Activated T-cell treated with anti-CD3 and anti-CD28 coated beads for 24 hours (primary cell): ENCODE measurements around the gene SEC11A.
A peak's percentile ranks its signal among the peaks of the same experiment; 100 is the strongest.
"Not testable (repeated sequence)": the region's sequence is repeated elsewhere in the genome, so short reads cannot be mapped to it uniquely, and the experiment has no call there.

Experiments used
- DNase-seq: peaks from one replicate; pipeline ENCODE4 v3.0.0-alpha.2; 2020; ENCODE audit warnings: low read depth

SEC11A gene

GRCh38 chr15:84737005-84737404 lies 21.1 kb upstream of the SEC11A start:
- no peak for DNase-seq

- DNase-seq = peak; percentile 64
Measured at GRCh38 chr15:84736375-84736774, 20.4 kb upstream of the SEC11A start.

- DNase-seq = not testable (repeated sequence)
Measured at GRCh38 chr15:84735480-84736061, 19.6 kb upstream of the SEC11A start.

- peak; percentile 66 for DNase-seq
Measured at GRCh38 chr15:84734794-84735479, 19.0 kb upstream of the SEC11A start.

GRCh38 chr15:84731774-84732173 lies 15.8 kb upstream of the SEC11A start:
- DNase-seq = no peak

- DNase-seq = no peak
Measured at GRCh38 chr15:84727429-84727828, 11.5 kb upstream of the SEC11A start.

GRCh38 chr15:84725001-84725491 lies 9.1 kb upstream of the SEC11A start:
- DNase-seq = no peak

GRCh38 chr15:84722628-84723027 lies 6.7 kb upstream of the SEC11A start:
- no peak for DNase-seq

- no peak for DNase-seq
Measured at GRCh38 chr15:84721371-84721770, 5.4 kb upstream of the SEC11A start.

GRCh38 chr15:84715441-84716035 lies 401 bp downstream of the SEC11A start:
- DNase-seq = peak; percentile 48

- DNase-seq = no peak
Measured at GRCh38 chr15:84714821-84715220, 1.1 kb downstream of the SEC11A start.

- no peak for DNase-seq
Measured at GRCh38 chr15:84714372-84714771, 1.6 kb downstream of the SEC11A start.

GRCh38 chr15:84703808-84704207 lies 12.1 kb downstream of the SEC11A start:
- DNase-seq = no peak

GRCh38 chr15:84702961-84703482 lies 12.9 kb downstream of the SEC11A start:
- DNase-seq = no peak

GRCh38 chr15:84699538-84700191 lies 16.3 kb downstream of the SEC11A start:
- no peak for DNase-seq

- DNase-seq = no peak
Measured at GRCh38 chr15:84697236-84697990, 18.5 kb downstream of the SEC11A start.

- DNase-seq = no peak
Measured at GRCh38 chr15:84696757-84697156, 19.2 kb downstream of the SEC11A start.

GRCh38 chr15:84690342-84690741 lies 25.6 kb downstream of the SEC11A start:
- DNase-seq = no peak

GRCh38 chr15:84689858-84690257 lies 26.1 kb downstream of the SEC11A start:
- DNase-seq = no peak

- not testable (repeated sequence) for DNase-seq
Measured at GRCh38 chr15:84686446-84686845, 29.5 kb downstream of the SEC11A start.

GRCh38 chr15:84685304-84685703 lies 30.6 kb downstream of the SEC11A start:
- no peak for DNase-seq

- DNase-seq = no peak
Measured at GRCh38 chr15:84684092-84684491, 31.8 kb downstream of the SEC11A start.
